WERI-Rb-1 (cell line): ENCODE data around the gene MESD.

Experiments
- DNase-seq: peaks from one replicate; pipeline ENCODE4 v3.0.0-alpha.2; 2020
- H3K27ac ChIP-seq: fragments of 250-450 bp; sonication (Bioruptor Pico); 2 replicates; pipeline ENCODE4 v1.5.1; 2020; ENCODE audit warnings: mild to moderate bottlenecking, moderate library complexity
- H3K27me3 ChIP-seq: fragments of 250-450 bp; sonication (Bioruptor Pico); 2 replicates; pipeline ENCODE4 v1.5.1; 2021; ENCODE audit warnings: mild to moderate bottlenecking, low read depth, moderate library complexity; ENCODE audit not compliant: insufficient read depth, severe bottlenecking
- H3K36me3 ChIP-seq: fragments of 250-450 bp; sonication (Bioruptor Pico); 2 replicates; pipeline ENCODE4 v1.5.1; 2020; ENCODE audit warnings: mild to moderate bottlenecking, moderate library complexity
- H3K4me3 ChIP-seq: 2 replicates; pipeline ENCODE4 v1.5.1; 2011; ENCODE audit warnings: low read depth, mild to moderate bottlenecking, control low read depth, low read length
- H3K9me3 ChIP-seq: fragments of 250-450 bp; sonication (Bioruptor Pico); 2 replicates; pipeline ENCODE4 v1.5.1; 2021; ENCODE audit warnings: mild to moderate bottlenecking, moderate library complexity; ENCODE audit not compliant: severe bottlenecking
- TF ChIP-seq, protein P1 (sequence below): IDR thresholded peaks from 2 replicates; pipeline ENCODE4 v1.5.1; 2011; ENCODE audit warnings: low read depth, mild to moderate bottlenecking, control low read depth, inconsistent platforms, low read length

The MESD gene

DNA sequence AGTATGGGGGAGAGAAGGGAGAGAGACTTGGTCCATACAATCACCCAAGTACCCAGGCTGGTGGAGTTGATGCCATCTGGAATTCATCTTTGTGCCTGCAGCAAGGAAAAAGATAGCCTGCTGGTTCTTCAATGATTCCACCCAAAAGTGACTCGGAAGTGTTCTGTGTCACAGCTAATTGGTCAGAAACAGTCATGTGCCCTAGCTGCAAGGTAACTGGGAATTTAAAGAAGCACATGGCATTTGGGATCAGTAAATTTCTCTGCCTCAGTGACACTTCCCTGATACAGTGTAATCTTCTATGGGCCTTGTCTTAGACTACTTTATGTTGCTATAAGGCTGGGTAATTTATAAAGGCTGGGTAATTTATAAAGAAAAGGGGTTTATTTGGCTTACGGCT is 28.6 kb upstream of the MESD start:
- Histone ChIP-seq H3K4me3 (no peak overlapping the region), H3K27me3 (no peaks in the 10 kb centered on the region), H3K9me3 (no peaks in the 10 kb centered on the region), H3K36me3 (no peaks in the 10 kb centered on the region), H3K27ac (no peak overlapping the region)
- no peak for DNase-seq
- TF ChIP-seq, protein P1, sequence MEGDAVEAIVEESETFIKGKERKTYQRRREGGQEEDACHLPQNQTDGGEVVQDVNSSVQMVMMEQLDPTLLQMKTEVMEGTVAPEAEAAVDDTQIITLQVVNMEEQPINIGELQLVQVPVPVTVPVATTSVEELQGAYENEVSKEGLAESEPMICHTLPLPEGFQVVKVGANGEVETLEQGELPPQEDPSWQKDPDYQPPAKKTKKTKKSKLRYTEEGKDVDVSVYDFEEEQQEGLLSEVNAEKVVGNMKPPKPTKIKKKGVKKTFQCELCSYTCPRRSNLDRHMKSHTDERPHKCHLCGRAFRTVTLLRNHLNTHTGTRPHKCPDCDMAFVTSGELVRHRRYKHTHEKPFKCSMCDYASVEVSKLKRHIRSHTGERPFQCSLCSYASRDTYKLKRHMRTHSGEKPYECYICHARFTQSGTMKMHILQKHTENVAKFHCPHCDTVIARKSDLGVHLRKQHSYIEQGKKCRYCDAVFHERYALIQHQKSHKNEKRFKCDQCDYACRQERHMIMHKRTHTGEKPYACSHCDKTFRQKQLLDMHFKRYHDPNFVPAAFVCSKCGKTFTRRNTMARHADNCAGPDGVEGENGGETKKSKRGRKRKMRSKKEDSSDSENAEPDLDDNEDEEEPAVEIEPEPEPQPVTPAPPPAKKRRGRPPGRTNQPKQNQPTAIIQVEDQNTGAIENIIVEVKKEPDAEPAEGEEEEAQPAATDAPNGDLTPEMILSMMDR, result no peak

DNA sequence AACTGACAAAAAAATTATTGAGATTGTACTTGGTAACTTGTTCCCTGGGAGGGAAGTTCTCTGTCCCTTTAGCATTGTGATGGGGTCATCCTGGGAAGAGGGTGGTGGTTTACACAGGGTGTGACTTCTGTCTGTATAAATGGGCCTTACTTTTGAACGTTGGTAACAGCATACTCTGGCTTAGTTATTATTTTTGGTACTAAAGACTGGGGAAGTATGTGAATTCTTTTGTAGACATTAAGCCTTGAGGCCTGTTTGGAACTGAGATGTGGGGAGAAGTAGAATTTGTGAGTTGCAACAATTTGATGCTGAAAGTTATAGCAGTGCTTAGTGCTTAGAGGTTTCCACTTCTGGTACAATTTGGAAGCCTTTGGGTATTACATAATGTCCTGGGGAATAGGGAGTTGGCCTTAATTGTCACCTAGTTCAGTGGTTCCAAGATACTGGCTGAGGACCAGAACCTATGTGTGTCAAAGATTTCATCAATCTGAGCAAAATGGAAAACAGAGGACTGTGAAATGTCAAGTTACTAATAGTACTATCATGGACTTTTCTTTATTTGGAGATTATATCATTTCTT is 27.0 kb upstream of the MESD start:
- no peak overlapping the region for H3K4me3 ChIP-seq
- TF ChIP-seq, protein P1, result no peak
- no peaks in the 10 kb centered on the region for H3K9me3 ChIP-seq
- no peak for DNase-seq
- no peak overlapping the region for H3K27ac ChIP-seq
- no peaks in the 10 kb centered on the region for H3K27me3 ChIP-seq
- H3K36me3 ChIP-seq, result no peaks in the 10 kb centered on the region

DNA sequence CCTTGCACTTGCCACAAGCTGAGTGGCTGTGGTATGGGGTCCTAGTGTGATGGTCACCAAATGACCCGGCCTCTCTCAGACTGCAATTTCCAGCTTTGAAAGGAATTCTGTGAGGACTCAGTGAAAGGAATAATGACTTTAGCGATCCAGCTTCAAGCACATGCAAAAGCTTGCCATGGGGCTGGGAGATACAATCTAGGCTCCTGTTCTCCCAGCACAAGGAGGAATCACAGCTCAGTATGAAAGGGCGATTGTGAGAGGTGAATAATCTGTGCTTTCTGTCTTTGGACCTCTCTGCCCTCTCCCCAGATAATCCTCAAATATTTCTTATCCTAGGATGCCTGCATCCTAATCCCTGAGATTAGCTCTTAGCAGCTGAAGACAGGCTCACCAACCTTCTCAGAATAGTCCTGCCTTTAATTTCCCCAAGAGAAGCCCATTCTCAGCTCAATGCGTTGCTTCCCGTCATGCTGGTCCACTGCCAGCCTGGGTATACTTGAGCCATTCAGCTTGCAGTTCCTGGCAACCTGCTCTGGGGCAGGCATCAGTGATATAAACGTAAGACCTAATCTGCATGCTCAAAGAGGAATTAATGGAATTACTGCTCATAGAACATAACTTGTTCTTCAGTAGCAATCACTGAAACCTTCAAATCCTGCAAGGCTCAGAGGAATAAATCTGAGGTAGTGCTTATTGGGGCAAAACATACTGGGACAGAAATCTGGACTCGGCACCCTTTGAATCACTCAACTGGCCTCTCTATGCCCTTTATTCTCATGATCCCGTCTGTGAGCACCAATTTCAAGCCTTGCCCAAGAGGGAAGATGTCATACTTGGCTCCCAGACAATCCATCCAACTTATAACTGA is 26.2 kb upstream of the MESD start:
- Histone ChIP-seq H3K27me3 (no peaks in the 10 kb centered on the region), H3K27ac (no peak overlapping the region), H3K36me3 (no peaks in the 10 kb centered on the region), H3K9me3 (no peaks in the 10 kb centered on the region), H3K4me3 (no peak overlapping the region)
- TF ChIP-seq, protein P1, result no peak
- peak; percentile 17 for DNase-seq

GRCh38 chr15:81014446-81015093 is 25.0 kb upstream of the MESD start:
- Histone ChIP-seq H3K27ac (no peak overlapping the region), H3K27me3 (no peaks in the 10 kb centered on the region), H3K4me3 (no peak overlapping the region), H3K36me3 (no peaks in the 10 kb centered on the region), H3K9me3 (no peaks in the 10 kb centered on the region)
- no peak for DNase-seq
- TF ChIP-seq, protein P1, result no peak

- no peak overlapping the region for H3K27ac ChIP-seq
- no peak overlapping the region for H3K4me3 ChIP-seq
- TF ChIP-seq, protein P1, result no peak
- H3K36me3 ChIP-seq, result no peaks in the 10 kb centered on the region
- no peak for DNase-seq
- no peaks in the 10 kb centered on the region for H3K9me3 ChIP-seq
- H3K27me3 ChIP-seq, result no peaks in the 10 kb centered on the region
Observed at GRCh38 chr15:81013396-81013929, 23.8 kb upstream of the MESD start.
